Liver (tissue), 9 donors: ENCODE results near the gene MED16. TPM values are rescaled to one million over a fixed set of nuclear protein-coding genes. Genes with fewer than 3 reads are reported as not detected.

Source experiments
- DNase-seq: peaks from one replicate; pipeline ENCODE4 v3.0.0-alpha.2; 2017; ENCODE audit warnings: low spot score
- H3K27ac ChIP-seq, 2 donors: one replicate each; pipeline ENCODE4 v1.7.0; 2013; ENCODE audit warnings: inconsistent platforms in 2 of 2, low read length in 2 of 2, control low read depth in 1 of 2, low read depth in 1 of 2, mild to moderate bottlenecking in 1 of 2
- H3K27me3 ChIP-seq, 4 donors: one replicate each; pipeline versions ENCODE4 v1.6.1 to v1.7.0; 2013; ENCODE audit warnings: low read length in 3 of 4, inconsistent platforms in 1 of 4, mild to moderate bottlenecking in 1 of 4, moderate library complexity in 1 of 4; ENCODE audit not compliant: control insufficient read depth in 4 of 4, insufficient read depth in 4 of 4
- H3K36me3 ChIP-seq, 4 donors: one replicate each; pipeline versions ENCODE4 v1.6.1 to v1.7.0; 2013; ENCODE audit warnings: low read length in 3 of 4, mild to moderate bottlenecking in 3 of 4, low read depth in 1 of 4, moderate library complexity in 1 of 4; ENCODE audit not compliant: control insufficient read depth in 4 of 4, insufficient read depth in 3 of 4
- H3K4me1 ChIP-seq, 4 donors: one replicate each; pipeline versions ENCODE4 v1.6.1 to v1.7.0; 2013; ENCODE audit warnings: low read length in 3 of 4, mild to moderate bottlenecking in 3 of 4, moderate library complexity in 1 of 4; ENCODE audit not compliant: control insufficient read depth in 4 of 4, insufficient read depth in 4 of 4
- H3K4me3 ChIP-seq, 3 donors: one replicate each; pipeline versions ENCODE4 v1.6.1 to v1.7.0; 2013; ENCODE audit warnings: low read length in 3 of 3, control low read depth in 1 of 3, low read depth in 1 of 3, mild to moderate bottlenecking in 1 of 3
- H3K9ac ChIP-seq, 2 donors: one replicate each; pipeline ENCODE4 v1.7.0; 2013; ENCODE audit warnings: low read length in 2 of 2, mild to moderate bottlenecking in 2 of 2, moderate library complexity in 2 of 2, control low read depth in 1 of 2, low read depth in 1 of 2
- H3K9me3 ChIP-seq, 4 donors: one replicate each; pipeline versions ENCODE4 v1.6.1 to v1.7.0; 2013; ENCODE audit warnings: low read length in 3 of 4; ENCODE audit not compliant: control insufficient read depth in 4 of 4
- CTCF ChIP-seq: fragments of 150-350 bp; IDR thresholded peaks from 2 replicates; pipeline ENCODE4 v1.5.1; 2017; ENCODE audit warnings: improper control_type of control experiment, low read depth, low read length; ENCODE audit not compliant: missing input control
- EGR1 ChIP-seq, 2 donors: IDR thresholded peaks; 2 replicates each; pipeline ENCODE4 v1.6.1; 2016 to 2018; ENCODE audit warnings: antibody characterized with exemption in 2 of 2, low read depth in 2 of 2
- FOXA2 ChIP-seq: IDR thresholded peaks from 2 replicates; pipeline ENCODE4 v1.6.1; 2016; ENCODE audit warnings: antibody characterized with exemption
- GABPA ChIP-seq, 2 donors: IDR thresholded peaks in 1 of 2; conservative IDR thresholded peaks in 1 of 2; 2 replicates each; pipeline ENCODE4 v1.6.1; 2016; ENCODE audit warnings: antibody characterized with exemption in 2 of 2, mild to moderate bottlenecking in 1 of 2, moderate library complexity in 1 of 2
- HNF4A ChIP-seq, 2 donors: conservative IDR thresholded peaks; 2 replicates each; pipeline ENCODE4 v1.6.1; 2016; ENCODE audit warnings: antibody characterized with exemption in 2 of 2, mild to moderate bottlenecking in 2 of 2
- HNF4G ChIP-seq: IDR thresholded peaks from 2 replicates; pipeline ENCODE4 v1.6.1; 2016; ENCODE audit warnings: antibody characterized with exemption
- JUND ChIP-seq, 2 donors: IDR thresholded peaks; 2 replicates each; pipeline ENCODE4 v1.6.1; 2016; ENCODE audit warnings: antibody characterized with exemption in 2 of 2
- MAX ChIP-seq: IDR thresholded peaks from 2 replicates; pipeline ENCODE4 v1.6.1; 2016; ENCODE audit warnings: antibody characterized with exemption
- RAD21 ChIP-seq, 2 donors: IDR thresholded peaks; 2 replicates each; pipeline ENCODE4 v1.6.1; 2016; ENCODE audit warnings: antibody characterized with exemption in 2 of 2, mild to moderate bottlenecking in 2 of 2
- RXRA ChIP-seq, 2 donors: IDR thresholded peaks; 2 replicates each; pipeline ENCODE4 v1.6.1; 2017 to 2018; ENCODE audit warnings: antibody characterized with exemption in 2 of 2, mild to moderate bottlenecking in 1 of 2
- WGBS: extraction: QIAGEN DNeasy Blood & Tissue Kit; methylation state at CpG from one replicate; pipeline ENCODE4 v1.1.7; 2013; 5-methylcytosine and 5-hydroxymethylcytosine counted together
- polyA plus RNA-seq, 2 donors: library from polyadenylated mRNA; stranded (reverse) in 1 of 2; unstranded in 1 of 2; fragments of 200-250 nt in 1 of 2; fragments of >200 nt in 1 of 2; fragmentation: Nextera tagmentation in 1 of 2; extraction: Ambion mirVana in 1 of 2; gene quantifications; one replicate each; pipeline versions ENCODE4 v1.2.1 to v1.2.3, GENCODE V29; 2013 to 2015
- total RNA-seq, 2 donors: library from RNA; depleted of rRNA; stranded (reverse); fragments of >200 nt; gene quantifications; one replicate each; pipeline ENCODE4 v1.2.3, GENCODE V29; 2014
- TF ChIP-seq, protein P1 (sequence below): IDR thresholded peaks from 2 replicates; pipeline ENCODE4 v1.6.1; 2016; ENCODE audit warnings: antibody characterized with exemption, mild to moderate bottlenecking
- TF ChIP-seq, protein P2 (sequence below): IDR thresholded peaks from 2 replicates; pipeline ENCODE4 v1.6.1; 2016; ENCODE audit warnings: antibody characterized with exemption
- donor health status: healthy.
- donor health status: healthy.
- donor health status: healthy.
- donor health status: healthy.
- donor health status: healthy.

The MED16 gene
- total and polyA plus RNA-seq, 4 donors: 30.6 to 50.5 (median 41.0) TPM

GRCh38 chr19:829129-829758 lies 63.7 kb downstream of the MED16 start:
- Histone ChIP-seq H3K4me1 (peaks cover 0 to 1% (median 0%) of the 10 kb centered on the region in 4 donors), H3K27me3 (no peaks in the 10 kb centered on the region)
- TF ChIP-seq JUND (IDR thresholded peaks at IDR 0.05) (no peak), RAD21 (IDR thresholded peaks at IDR 0.05) (no peak), GABPA (IDR thresholded peaks at IDR 0.05 in 1 of 2, conservative IDR thresholded peaks at IDR 0.05 in 1 of 2) (no peak), CTCF (no peak), HNF4G (no peak), EGR1 (IDR thresholded peaks at IDR 0.05; ENCODE audit: low read depth in 2 of 2) (no peak), RXRA (IDR thresholded peaks at IDR 0.05) (no peak)
- TF ChIP-seq, protein P1, sequence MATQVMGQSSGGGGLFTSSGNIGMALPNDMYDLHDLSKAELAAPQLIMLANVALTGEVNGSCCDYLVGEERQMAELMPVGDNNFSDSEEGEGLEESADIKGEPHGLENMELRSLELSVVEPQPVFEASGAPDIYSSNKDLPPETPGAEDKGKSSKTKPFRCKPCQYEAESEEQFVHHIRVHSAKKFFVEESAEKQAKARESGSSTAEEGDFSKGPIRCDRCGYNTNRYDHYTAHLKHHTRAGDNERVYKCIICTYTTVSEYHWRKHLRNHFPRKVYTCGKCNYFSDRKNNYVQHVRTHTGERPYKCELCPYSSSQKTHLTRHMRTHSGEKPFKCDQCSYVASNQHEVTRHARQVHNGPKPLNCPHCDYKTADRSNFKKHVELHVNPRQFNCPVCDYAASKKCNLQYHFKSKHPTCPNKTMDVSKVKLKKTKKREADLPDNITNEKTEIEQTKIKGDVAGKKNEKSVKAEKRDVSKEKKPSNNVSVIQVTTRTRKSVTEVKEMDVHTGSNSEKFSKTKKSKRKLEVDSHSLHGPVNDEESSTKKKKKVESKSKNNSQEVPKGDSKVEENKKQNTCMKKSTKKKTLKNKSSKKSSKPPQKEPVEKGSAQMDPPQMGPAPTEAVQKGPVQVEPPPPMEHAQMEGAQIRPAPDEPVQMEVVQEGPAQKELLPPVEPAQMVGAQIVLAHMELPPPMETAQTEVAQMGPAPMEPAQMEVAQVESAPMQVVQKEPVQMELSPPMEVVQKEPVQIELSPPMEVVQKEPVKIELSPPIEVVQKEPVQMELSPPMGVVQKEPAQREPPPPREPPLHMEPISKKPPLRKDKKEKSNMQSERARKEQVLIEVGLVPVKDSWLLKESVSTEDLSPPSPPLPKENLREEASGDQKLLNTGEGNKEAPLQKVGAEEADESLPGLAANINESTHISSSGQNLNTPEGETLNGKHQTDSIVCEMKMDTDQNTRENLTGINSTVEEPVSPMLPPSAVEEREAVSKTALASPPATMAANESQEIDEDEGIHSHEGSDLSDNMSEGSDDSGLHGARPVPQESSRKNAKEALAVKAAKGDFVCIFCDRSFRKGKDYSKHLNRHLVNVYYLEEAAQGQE: no peak
- TF ChIP-seq, protein P2, sequence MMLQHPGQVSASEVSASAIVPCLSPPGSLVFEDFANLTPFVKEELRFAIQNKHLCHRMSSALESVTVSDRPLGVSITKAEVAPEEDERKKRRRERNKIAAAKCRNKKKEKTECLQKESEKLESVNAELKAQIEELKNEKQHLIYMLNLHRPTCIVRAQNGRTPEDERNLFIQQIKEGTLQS: no peak

GRCh38 chr19:827710-828321 lies 65.2 kb downstream of the MED16 start, which contains the start of gene AZU1:
Gene AZU1, plus strand, starts transcription at chr19:827837. Its CDS starts 10 bp downstream, at chr19:827847.
- Histone ChIP-seq H3K4me3 (no peak within 1 kb of the TSS), H3K27ac (no peak within 1 kb of the TSS), H3K27me3 (peaks cover 0 to 2% (median 0%) of the 10 kb centered on the region in 4 donors), H3K9me3 (no peaks in the 10 kb centered on the region), H3K9ac (no peak within 1 kb of the TSS), H3K36me3 (no peaks in the 10 kb centered on the region), H3K4me1 (peaks cover 0 to 1% (median 0%) of the 10 kb centered on the region in 4 donors)
- DNase-seq: no peak
- no peak for TF ChIP-seq HNF4A (conservative IDR thresholded peaks at IDR 0.05)
- no peak for TF ChIP-seq MAX
- no peak for TF ChIP-seq RXRA (IDR thresholded peaks at IDR 0.05)
- no peak for TF ChIP-seq FOXA2
- TF ChIP-seq EGR1 (IDR thresholded peaks at IDR 0.05; ENCODE audit: low read depth in 2 of 2): no peak
- WGBS: 72% methylated on average over 33 of the region's 33 CpGs

More at GRCh38 chr19:829129-829758, 63.7 kb downstream of the MED16 start:
- Histone ChIP-seq H3K36me3 (no peaks in the 10 kb centered on the region), H3K4me3 (no peak overlapping the region), H3K27ac (no peak overlapping the region), H3K9me3 (no peaks in the 10 kb centered on the region), H3K9ac (no peak overlapping the region)
- DNase-seq: no peak
- WGBS: 78% methylated on average over 18 of the region's 18 CpGs
